ENCODE measurements around the gene MMP28.
A peak's percentile ranks its signal among the peaks of the same experiment; 100 is the strongest.

Gene MMP28

DNA sequence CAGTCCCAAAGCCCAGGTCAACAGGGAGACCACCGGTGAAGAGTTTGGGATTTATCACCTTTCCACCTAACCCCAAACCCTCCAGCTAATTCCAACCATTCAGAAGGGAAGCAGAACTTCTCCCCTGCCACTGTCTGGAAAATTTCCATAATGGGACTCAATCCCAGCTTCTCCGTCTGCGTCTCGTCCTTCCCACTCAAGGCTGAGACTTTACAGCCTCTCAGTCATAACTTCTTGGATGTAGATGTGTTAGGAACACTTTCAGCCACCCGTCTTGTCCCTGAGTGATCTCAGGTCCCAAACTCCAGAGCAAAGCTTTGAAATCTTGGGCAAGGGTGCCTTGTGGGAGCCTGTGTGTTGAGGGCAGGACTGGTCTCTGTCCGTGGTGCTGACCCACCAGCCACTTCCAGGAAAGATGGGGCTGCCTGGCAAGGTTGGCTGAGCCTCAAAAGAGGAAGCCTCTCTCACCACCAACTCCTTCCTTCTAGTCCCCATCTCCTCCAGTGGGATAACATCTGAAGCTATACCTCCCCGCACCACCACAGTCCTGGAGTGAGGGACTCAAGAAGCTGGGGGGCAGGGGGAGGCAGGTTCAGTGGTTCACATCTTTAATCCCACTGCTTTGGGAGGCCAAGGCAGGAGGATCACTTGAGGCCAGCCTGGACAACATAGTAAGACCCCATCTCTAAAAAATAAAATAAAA, 51.7 kb downstream of the MMP28 start:
- no peak for DNase-seq (ENCODE audit: low read depth in 2 of 2)

- DNase-seq (ENCODE audit: low read depth in 2 of 2), result no peak
These were observed 52.5 kb downstream of the MMP28 start for GRCh38 chr17:35742896-35743477.

DNA sequence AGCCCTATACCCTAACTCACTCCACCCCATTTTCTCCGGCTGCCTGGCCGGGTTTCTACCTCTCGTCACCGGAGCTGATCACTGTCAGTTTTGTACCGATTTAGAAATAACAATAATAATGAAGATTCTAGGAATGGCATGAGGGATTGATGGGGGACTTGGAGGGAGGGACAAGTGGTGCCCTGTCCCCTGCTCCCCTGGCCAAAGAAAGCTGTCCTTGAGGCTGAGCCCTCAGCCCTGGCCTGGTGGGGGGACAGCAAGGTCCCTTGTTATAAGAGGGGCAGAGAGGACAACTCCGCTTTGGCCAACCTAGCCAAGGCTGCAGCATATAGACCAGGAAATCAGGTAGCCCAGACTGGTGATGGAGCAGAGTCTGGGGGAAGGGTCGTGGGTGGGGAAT, 52.9 kb downstream of the MMP28 start:
- DNase-seq (ENCODE audit: low read depth in 2 of 2), result no peak

GRCh38 chr17:35740997-35741931, 54.2 kb downstream of the MMP28 start:
- DNase-seq (ENCODE audit: low read depth in 2 of 2), result no peak

DNA sequence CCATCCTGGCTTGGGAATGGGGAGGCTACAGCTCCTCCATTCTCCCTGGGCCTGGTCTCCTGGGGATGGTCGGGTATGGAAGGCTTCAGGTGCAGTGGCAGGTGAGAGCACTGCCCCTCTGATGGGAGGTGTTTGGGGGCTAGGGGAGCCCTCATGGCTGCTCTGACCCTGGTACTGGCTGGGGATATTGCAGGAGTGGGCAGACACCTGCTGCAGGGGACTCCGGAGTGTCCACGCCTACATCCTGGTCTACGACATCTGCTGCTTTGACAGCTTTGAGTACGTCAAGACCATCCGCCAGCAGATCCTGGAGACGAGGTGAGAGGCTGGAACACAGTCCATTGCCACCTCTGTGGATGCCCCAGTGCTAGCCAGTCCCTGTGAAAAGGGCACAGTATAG, 55.2 kb downstream of the MMP28 start:
- DNase-seq (ENCODE audit: low read depth in 2 of 2), result no peak

DNA sequence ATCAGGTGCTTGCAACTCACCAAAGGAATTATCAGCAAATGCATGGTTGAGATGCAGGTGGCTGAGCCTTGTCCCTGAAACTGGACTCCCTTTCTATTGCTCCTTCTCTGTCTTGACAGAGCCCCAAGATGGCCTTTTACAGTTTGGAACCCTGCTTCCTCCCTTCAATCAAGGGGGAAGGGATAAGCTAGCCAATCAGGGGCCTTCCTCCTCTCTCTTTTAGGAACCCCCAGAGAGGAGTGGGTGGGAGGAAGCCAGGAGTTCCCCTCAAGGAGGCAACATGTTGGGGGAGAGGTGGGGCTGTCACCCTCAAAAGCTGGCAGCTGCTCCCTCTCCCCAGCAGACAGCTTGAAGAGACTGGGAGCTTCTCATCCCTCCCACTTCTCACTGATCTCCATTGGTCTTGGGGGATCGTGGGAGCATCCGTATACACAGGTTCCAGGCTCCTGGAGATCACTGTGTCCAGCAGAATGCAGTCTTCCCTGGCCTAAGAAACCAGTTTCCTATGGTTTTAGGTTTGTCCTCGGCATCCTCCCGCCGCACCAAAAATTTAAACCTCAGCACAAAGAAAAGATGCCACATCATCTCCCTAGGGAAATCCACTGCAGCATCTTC, 56.8 kb downstream of the MMP28 start:
- DNase-seq (ENCODE audit: low read depth in 2 of 2), result no peak

- DNase-seq (ENCODE audit: low read depth in 2 of 2), result no peak
These were observed 59.2 kb downstream of the MMP28 start for GRCh38 chr17:35736236-35736635.

GRCh38 chr17:35735036-35735805, 60.2 kb downstream of the MMP28 start:
- DNase-seq (ENCODE audit: low read depth in 2 of 2), result no peak

DNA sequence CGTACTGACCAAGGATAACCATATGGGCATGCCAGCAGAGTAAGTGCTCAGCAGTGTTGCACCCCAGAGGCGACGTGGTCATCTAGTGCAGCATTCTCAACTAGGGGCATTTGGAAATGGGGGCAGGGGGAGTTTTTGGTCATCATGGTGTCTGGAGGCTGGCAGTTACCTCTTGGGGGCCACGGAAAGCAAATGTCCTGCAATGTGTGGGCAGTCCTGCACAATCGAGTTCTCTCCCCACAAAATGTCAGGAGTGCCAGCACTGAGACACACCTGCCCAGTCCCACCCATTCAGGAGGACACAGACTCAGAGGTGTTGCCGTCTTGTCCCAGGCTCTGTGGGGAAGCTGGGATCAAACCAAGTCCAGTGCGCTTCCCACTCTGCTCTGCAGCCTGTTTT, 61.0 kb downstream of the MMP28 start:
- DNase-seq (ENCODE audit: low read depth in 2 of 2), result no peak

- no peak for DNase-seq (ENCODE audit: low read depth in 2 of 2)
These were observed 62.1 kb downstream of the MMP28 start for GRCh38 chr17:35733366-35733765.

DNA sequence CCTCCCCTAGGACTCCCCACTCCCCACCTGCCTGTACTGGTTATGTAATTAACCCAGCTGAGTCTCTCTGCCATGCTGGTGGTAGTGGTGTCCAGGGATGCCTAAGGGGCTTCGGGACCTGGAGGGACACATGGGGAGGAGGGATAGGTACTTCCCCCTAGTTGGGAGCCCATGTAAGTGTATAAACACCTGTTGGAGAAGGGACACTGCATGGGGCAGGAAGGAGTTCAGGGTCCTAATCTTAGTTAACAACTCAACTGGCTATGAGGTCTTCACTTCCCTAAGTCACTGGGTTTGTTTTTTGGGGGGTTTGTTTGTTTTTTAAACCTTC, 62.7 kb downstream of the MMP28 start:
- no peak for DNase-seq (ENCODE audit: low read depth in 2 of 2)

- DNase-seq (ENCODE audit: low read depth in 2 of 2), result no peak
These were observed 63.3 kb downstream of the MMP28 start for GRCh38 chr17:35731917-35732805.

- peak in 1 of 2 experiments; percentile 54 for DNase-seq (ENCODE audit: low read depth in 2 of 2)
These were observed 64.1 kb downstream of the MMP28 start, which contains the start of gene RASL10B for GRCh38 chr17:35731239-35731916. TSS of gene RASL10B (plus strand) at chr17:35731639. CDS start at chr17:35735185, 3,546 bp downstream.

GRCh38 chr17:35730400-35731005, 64.9 kb downstream of the MMP28 start:
- no peak for DNase-seq (ENCODE audit: low read depth in 2 of 2)

- no peak for DNase-seq (ENCODE audit: low read depth in 2 of 2)
These were observed 66.0 kb downstream of the MMP28 start for GRCh38 chr17:35729405-35729833.

GRCh38 chr17:35728551-35728950, 66.9 kb downstream of the MMP28 start:
- DNase-seq (ENCODE audit: low read depth in 2 of 2), result no peak

GRCh38 chr17:35727635-35728034, 67.8 kb downstream of the MMP28 start:
- DNase-seq (ENCODE audit: low read depth in 2 of 2), result no peak

- no peak for DNase-seq (ENCODE audit: low read depth in 2 of 2)
These were observed 68.4 kb downstream of the MMP28 start for GRCh38 chr17:35726953-35727460.
